Right hindlimb (tissue), 1 donor: Measurements from ENCODE around the gene GPSM1.

ENCODE experiments used
- DNase-seq: peaks from one replicate; pipeline ENCODE4 v3.0.0-alpha.2; 2018

Gene GPSM1

GRCh38 chr9:136306211-136307208 is 20.8 kb upstream of the GPSM1 start:
- DNase-seq: no peak

GRCh38 chr9:136307215-136307750 is 20.1 kb upstream of the GPSM1 start:
- DNase-seq: no peak

- no peak for DNase-seq
These were observed 19.2 kb upstream of the GPSM1 start for GRCh38 chr9:136308006-136308701.

- DNase-seq: no peak
These were observed 18.7 kb upstream of the GPSM1 start for GRCh38 chr9:136308702-136309053.

- DNase-seq: no peak
These were observed 18.1 kb upstream of the GPSM1 start for GRCh38 chr9:136309101-136309801.

GRCh38 chr9:136309806-136310220 is 17.5 kb upstream of the GPSM1 start:
- no peak for DNase-seq

- no peak for DNase-seq
These were observed 16.9 kb upstream of the GPSM1 start for GRCh38 chr9:136310273-136311030.

GRCh38 chr9:136311051-136312008 is 16.0 kb upstream of the GPSM1 start:
- no peak for DNase-seq

- DNase-seq: no peak
These were observed 15.3 kb upstream of the GPSM1 start for GRCh38 chr9:136312009-136312375.

- DNase-seq: no peak
These were observed 14.9 kb upstream of the GPSM1 start for GRCh38 chr9:136312436-136312835.

GRCh38 chr9:136313111-136314055 is 14.0 kb upstream of the GPSM1 start:
- DNase-seq: no peak

- DNase-seq: no peak
These were observed 13.3 kb upstream of the GPSM1 start for GRCh38 chr9:136314056-136314416.

GRCh38 chr9:136314944-136315343 is 12.4 kb upstream of the GPSM1 start:
- no peak for DNase-seq

GRCh38 chr9:136316271-136316751 is 11.0 kb upstream of the GPSM1 start:
- no peak for DNase-seq

- no peak for DNase-seq
These were observed 10.3 kb upstream of the GPSM1 start for GRCh38 chr9:136316896-136317676.

- no peak for DNase-seq
These were observed 9.6 kb upstream of the GPSM1 start for GRCh38 chr9:136317695-136318094.

- DNase-seq: no peak
These were observed 9.1 kb upstream of the GPSM1 start for GRCh38 chr9:136318111-136318775.

GRCh38 chr9:136318776-136319241 is 8.5 kb upstream of the GPSM1 start:
- DNase-seq: no peak
